Measurements from ENCODE around the gene VSIG1. TPM values are rescaled to one million over a fixed set of nuclear protein-coding genes. Genes with fewer than 3 reads are reported as not detected.
A peak's percentile ranks its signal among the peaks of the same experiment; 100 is the strongest.

The VSIG1 gene
- total RNA-seq, 1 donor from 2014 or later: not detected

DNA sequence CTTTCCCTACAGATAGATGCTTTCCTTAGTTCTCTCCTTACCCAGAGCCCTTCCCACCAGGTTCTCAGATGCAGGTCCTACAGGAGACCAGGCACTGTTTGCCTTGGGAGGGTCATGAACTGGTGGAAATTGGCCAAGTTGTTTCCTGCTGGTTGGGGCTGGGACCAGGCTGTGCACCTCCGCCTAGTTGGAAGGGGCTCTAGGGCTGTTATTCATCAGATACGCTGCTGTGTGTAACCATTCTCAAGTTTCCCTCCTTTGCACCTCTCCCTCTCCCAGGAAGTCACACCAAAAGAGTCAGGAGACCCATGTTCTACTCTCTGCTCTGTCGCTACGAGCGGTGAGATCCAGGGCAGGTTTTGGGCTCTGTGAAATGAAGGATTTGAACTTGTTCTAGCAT is 11.9 kb upstream of the VSIG1 start:
- H3K4me3 Mint-ChIP-seq (ENCODE audit: unreplicated experiment): no peak overlapping the region
- no peak overlapping the region for H3K27ac ChIP-seq (ENCODE audit: low read depth, low read length)
- H3K4me1 ChIP-seq (ENCODE audit: insufficient read depth, low read length): peaks cover 10% of the 10 kb centered on the region
- H3K9ac ChIP-seq (ENCODE audit: low read length): no peak overlapping the region
- H3K4me2 ChIP-seq (ENCODE audit: low read length): no peak overlapping the region
- peaks cover 8% of the 10 kb centered on the region for H3K4me1 Mint-ChIP-seq (ENCODE audit: low read depth, unreplicated experiment)
- no peak for FAIRE-seq
- no peaks in the 10 kb centered on the region for H3K79me2 ChIP-seq (ENCODE audit: insufficient read depth, low read length)
- no peak overlapping the region for H3K4me3 ChIP-seq (ENCODE audit: insufficient read depth, low read depth, low read length)
- no peak overlapping the region for H3K27ac Mint-ChIP-seq (ENCODE audit: unreplicated experiment)
- no peaks in the 10 kb centered on the region for H3K36me3 Mint-ChIP-seq (ENCODE audit: low read depth, unreplicated experiment)
- H3K27me3 ChIP-seq (ENCODE audit: insufficient read depth, low read length): no peaks in the 10 kb centered on the region
- no peak for DNase-seq (ENCODE audit: low read depth)
- no peaks in the 10 kb centered on the region for H3K9me3 Mint-ChIP-seq (ENCODE audit: unreplicated experiment)
- H3K27me3 Mint-ChIP-seq (ENCODE audit: low read depth, unreplicated experiment): peaks cover 3% of the 10 kb centered on the region
- no peak overlapping the region for H2AFZ ChIP-seq (ENCODE audit: low read depth, low read length)
- TF ChIP-seq, protein P1, sequence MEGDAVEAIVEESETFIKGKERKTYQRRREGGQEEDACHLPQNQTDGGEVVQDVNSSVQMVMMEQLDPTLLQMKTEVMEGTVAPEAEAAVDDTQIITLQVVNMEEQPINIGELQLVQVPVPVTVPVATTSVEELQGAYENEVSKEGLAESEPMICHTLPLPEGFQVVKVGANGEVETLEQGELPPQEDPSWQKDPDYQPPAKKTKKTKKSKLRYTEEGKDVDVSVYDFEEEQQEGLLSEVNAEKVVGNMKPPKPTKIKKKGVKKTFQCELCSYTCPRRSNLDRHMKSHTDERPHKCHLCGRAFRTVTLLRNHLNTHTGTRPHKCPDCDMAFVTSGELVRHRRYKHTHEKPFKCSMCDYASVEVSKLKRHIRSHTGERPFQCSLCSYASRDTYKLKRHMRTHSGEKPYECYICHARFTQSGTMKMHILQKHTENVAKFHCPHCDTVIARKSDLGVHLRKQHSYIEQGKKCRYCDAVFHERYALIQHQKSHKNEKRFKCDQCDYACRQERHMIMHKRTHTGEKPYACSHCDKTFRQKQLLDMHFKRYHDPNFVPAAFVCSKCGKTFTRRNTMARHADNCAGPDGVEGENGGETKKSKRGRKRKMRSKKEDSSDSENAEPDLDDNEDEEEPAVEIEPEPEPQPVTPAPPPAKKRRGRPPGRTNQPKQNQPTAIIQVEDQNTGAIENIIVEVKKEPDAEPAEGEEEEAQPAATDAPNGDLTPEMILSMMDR (IDR thresholded peaks at IDR 0.05; ENCODE audit: insufficient read depth, low read depth, low read length): no peak
- no peak for TF ChIP-seq EZH2 (IDR thresholded peaks at IDR 0.05; ENCODE audit: insufficient read depth, low read length)
- no peaks in the 10 kb centered on the region for H4K20me1 ChIP-seq (ENCODE audit: insufficient read depth, low read length)
- H3K9me3 ChIP-seq (ENCODE audit: insufficient read depth, low read depth, low read length): no peaks in the 10 kb centered on the region
- H3K36me3 ChIP-seq (ENCODE audit: insufficient read depth, low read length): no peaks in the 10 kb centered on the region

DNA sequence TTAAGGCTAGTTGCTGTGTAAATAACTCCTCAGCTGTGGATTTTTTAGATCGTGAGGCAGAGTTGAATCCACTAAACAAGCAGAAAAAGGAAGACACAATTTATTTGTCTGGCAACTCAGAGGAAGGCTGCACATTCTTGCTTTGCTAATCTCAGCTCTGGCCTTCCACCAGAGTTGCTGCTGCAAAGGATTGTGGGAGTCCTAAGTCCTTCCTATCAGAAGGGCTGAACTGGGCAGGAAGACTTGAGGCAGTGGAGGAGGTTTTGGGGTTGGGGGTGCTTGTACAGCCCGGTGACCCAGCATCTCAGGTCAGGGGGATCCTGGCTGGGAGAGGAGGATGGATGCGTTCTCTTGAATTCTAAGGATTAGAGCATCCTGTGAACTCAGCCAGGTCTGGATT is 11.0 kb upstream of the VSIG1 start:
- Mint-ChIP-seq H3K27me3 (ENCODE audit: low read depth, unreplicated experiment) (peaks cover 3% of the 10 kb centered on the region), H3K9me3 (ENCODE audit: unreplicated experiment) (no peaks in the 10 kb centered on the region), H3K36me3 (ENCODE audit: low read depth, unreplicated experiment) (no peaks in the 10 kb centered on the region), H3K4me1 (ENCODE audit: low read depth, unreplicated experiment) (peaks cover 8% of the 10 kb centered on the region), H3K4me3 (ENCODE audit: unreplicated experiment) (no peak overlapping the region), H3K27ac (ENCODE audit: unreplicated experiment) (peak overlapping the region; percentile 29)
- FAIRE-seq (no peak), DNase-seq (ENCODE audit: low read depth) (no peak)
- H3K36me3 ChIP-seq (ENCODE audit: insufficient read depth, low read length): no peaks in the 10 kb centered on the region
- no peaks in the 10 kb centered on the region for H3K9me3 ChIP-seq (ENCODE audit: insufficient read depth, low read depth, low read length)
- H3K4me1 ChIP-seq (ENCODE audit: insufficient read depth, low read length): peaks cover 10% of the 10 kb centered on the region
- no peaks in the 10 kb centered on the region for H3K27me3 ChIP-seq (ENCODE audit: insufficient read depth, low read length)
- H3K79me2 ChIP-seq (ENCODE audit: insufficient read depth, low read length): no peaks in the 10 kb centered on the region
- H4K20me1 ChIP-seq (ENCODE audit: insufficient read depth, low read length): no peaks in the 10 kb centered on the region
- no peak overlapping the region for H3K27ac ChIP-seq (ENCODE audit: low read depth, low read length)
- peak overlapping the region; percentile 26 for H3K4me2 ChIP-seq (ENCODE audit: low read length)
- no peak overlapping the region for H3K4me3 ChIP-seq (ENCODE audit: insufficient read depth, low read depth, low read length)
- no peak for TF ChIP-seq EZH2 (IDR thresholded peaks at IDR 0.05; ENCODE audit: insufficient read depth, low read length)
- TF ChIP-seq, protein P1 (IDR thresholded peaks at IDR 0.05; ENCODE audit: insufficient read depth, low read depth, low read length): no peak
- peak overlapping the region; percentile 23 for H3K9ac ChIP-seq (ENCODE audit: low read length)
- H2AFZ ChIP-seq (ENCODE audit: low read depth, low read length): peak overlapping the region; percentile 47

DNA sequence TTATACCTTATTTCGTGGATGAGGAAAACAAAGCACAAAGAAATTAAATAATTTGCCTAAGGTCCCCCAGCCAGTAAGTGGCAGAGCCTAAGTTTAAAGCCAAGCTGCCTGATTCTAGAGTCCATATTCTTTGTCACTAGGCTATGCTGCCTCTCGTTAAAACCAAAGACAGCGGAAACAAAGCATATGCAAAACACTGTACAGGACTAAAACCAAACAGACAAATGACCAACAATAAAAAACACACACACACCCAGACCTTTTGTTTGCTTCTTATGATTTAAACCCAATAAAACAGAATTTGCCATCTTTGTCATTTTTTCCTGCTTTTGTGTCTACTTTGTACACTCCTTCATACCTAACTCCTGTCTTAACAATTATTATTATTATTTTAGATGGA is 10.1 kb upstream of the VSIG1 start:
- TF ChIP-seq, protein P1 (IDR thresholded peaks at IDR 0.05; ENCODE audit: insufficient read depth, low read depth, low read length): no peak
- no peak for TF ChIP-seq EZH2 (IDR thresholded peaks at IDR 0.05; ENCODE audit: insufficient read depth, low read length)
- Histone ChIP-seq H3K27me3 (ENCODE audit: insufficient read depth, low read length) (no peaks in the 10 kb centered on the region), H3K4me3 (ENCODE audit: insufficient read depth, low read depth, low read length) (no peak overlapping the region), H3K4me2 (ENCODE audit: low read length) (no peak overlapping the region), H3K27ac (ENCODE audit: low read depth, low read length) (no peak overlapping the region), H3K79me2 (ENCODE audit: insufficient read depth, low read length) (no peaks in the 10 kb centered on the region), H4K20me1 (ENCODE audit: insufficient read depth, low read length) (no peaks in the 10 kb centered on the region), H3K36me3 (ENCODE audit: insufficient read depth, low read length) (no peaks in the 10 kb centered on the region), H3K4me1 (ENCODE audit: insufficient read depth, low read length) (peaks cover 10% of the 10 kb centered on the region), H3K9me3 (ENCODE audit: insufficient read depth, low read depth, low read length) (no peaks in the 10 kb centered on the region), H2AFZ (ENCODE audit: low read depth, low read length) (no peak overlapping the region), H3K9ac (ENCODE audit: low read length) (no peak overlapping the region)
- no peak for DNase-seq (ENCODE audit: low read depth)
- Mint-ChIP-seq H3K4me1 (ENCODE audit: low read depth, unreplicated experiment) (peaks cover 8% of the 10 kb centered on the region), H3K4me3 (ENCODE audit: unreplicated experiment) (no peak overlapping the region), H3K36me3 (ENCODE audit: low read depth, unreplicated experiment) (no peaks in the 10 kb centered on the region), H3K27me3 (ENCODE audit: low read depth, unreplicated experiment) (peaks cover 3% of the 10 kb centered on the region), H3K27ac (ENCODE audit: unreplicated experiment) (no peak overlapping the region), H3K9me3 (ENCODE audit: unreplicated experiment) (no peaks in the 10 kb centered on the region)
- FAIRE-seq: peak; percentile 75

Data from astrocyte (in vitro differentiated cells and primary cell).